Measurements from ENCODE around the gene SLC16A6.
"Not testable (repeated sequence)": the region's sequence is repeated elsewhere in the genome, so short reads cannot be mapped to it uniquely, and the experiment has no call there.

GRCh38 chr17:68225055-68225454 is 65.9 kb downstream of the SLC16A6 start:
- TF ChIP-seq CTCF (conservative IDR thresholded peaks at IDR 0.05; ENCODE audit: low read depth, low read length); SMC3 (IDR thresholded peaks at IDR 0.05; ENCODE audit: low read depth, low read length); POLR2A (IDR thresholded peaks at IDR 0.05; ENCODE audit: low read depth, low read length); RAD21 (IDR thresholded peaks at IDR 0.05; ENCODE audit: low read length); USF2 (IDR thresholded peaks at IDR 0.05; ENCODE audit: low read depth, low read length): not testable (repeated sequence)
